Melanocyte of skin (primary cell): ENCODE results near the gene TPP1. TPM values are rescaled to one million over a fixed set of nuclear protein-coding genes. Genes with fewer than 3 reads are reported as not detected.

Experiments
- total RNA-seq, 2 donors: library from RNA; depleted of rRNA; stranded (reverse); fragments of >200 nt; gene quantifications; 2 replicates each; pipeline ENCODE4 v1.2.3, GENCODE V29; 2012

TPP1 gene
- 100 to 1,000 TPM; 213 to 236 TPM for total RNA-seq

GRCh38 chr11:6619004-6619745 lies at the start of gene TPP1:
Gene TPP1 (minus strand): TSS chr11:6619422. CDS start chr11:6619400, 22 bp downstream.

GRCh38 chr11:6655790-6656583 lies 36.8 kb upstream of the TPP1 start, which contains the start of gene DCHS1:
Gene DCHS1 (minus strand): TSS chr11:6655809. CDS start chr11:6641613, 14,196 bp downstream.

GRCh38 chr11:6612213-6613041 lies 6.8 kb downstream of the TPP1 start, which contains the start of gene TAF10:
Gene TAF10 (minus strand): TSS chr11:6612216. CDS start chr11:6612189, 27 bp downstream.

GRCh38 chr11:6603287-6604080 lies 15.7 kb downstream of the TPP1 start, which contains the start of the genes ILK and RRP8:
Gene ILK (plus strand): TSS chr11:6603774. CDS start chr11:6604272, 498 bp downstream.
Gene RRP8 (minus strand): TSS chr11:6603616. CDS start chr11:6603502, 114 bp downstream.

Other genes with a start within 250 kb of the TPP1 start
- 10 to 100 TPM; 36.3 to 68.8 TPM for gene SMPD1, start 228.9 kb downstream of the TPP1 start, total RNA-seq
- 10 to 100 TPM; 54.0 to 85.6 TPM for gene APBB1, start 200.3 kb downstream of the TPP1 start, total RNA-seq
- gene HPX, start 178.4 kb downstream of the TPP1 start, total RNA-seq: 1 to 10 TPM in 1 of 2 donors, under 1 TPM in 1; 0.34 to 1.3 TPM
- 10 to 100 TPM; 29.3 to 31.3 TPM for gene TRIM3, start 145.5 kb downstream of the TPP1 start, total RNA-seq
- gene ARFIP2, start 138.1 kb downstream of the TPP1 start, total RNA-seq: 10 to 100 TPM; 60.6 to 60.9 TPM
- 10 to 100 TPM; 59.5 to 65.9 TPM for gene TIMM10B, start 137.9 kb downstream of the TPP1 start, total RNA-seq
- gene DNHD1, start 122.1 kb downstream of the TPP1 start, total RNA-seq: 10 to 100 TPM in 1 of 2 donors, 1 to 10 TPM in 1; 8.7 to 13.1 TPM
- 10 to 100 TPM; 12.7 to 14.0 TPM for gene RRP8, start 15.8 kb downstream of the TPP1 start, total RNA-seq
- 100 to 1,000 TPM; 151 to 152 TPM for gene ILK, start 15.6 kb downstream of the TPP1 start, total RNA-seq
- 10 to 100 TPM; 21.7 to 39.6 TPM for gene TAF10, start 7.2 kb downstream of the TPP1 start, total RNA-seq
- 1 to 10 TPM; 1.0 to 4.0 TPM for gene DCHS1, start 36.4 kb upstream of the TPP1 start, total RNA-seq
- 10 to 100 TPM; 37.9 to 84.6 TPM for gene MRPL17, start 63.9 kb upstream of the TPP1 start, total RNA-seq
- gene OR2AG2, start 152.6 kb upstream of the TPP1 start, total RNA-seq: under 1 TPM; 0.34 to 1.00 TPM
- gene OR2AG1, start 163.6 kb upstream of the TPP1 start, total RNA-seq: not detected
- gene OR6A2, start 180.3 kb upstream of the TPP1 start, total RNA-seq: under 1 TPM; 0.33 to 0.69 TPM
- not detected for gene OR10A5, start 226.3 kb upstream of the TPP1 start, total RNA-seq
- gene OR10A2, start 243.6 kb upstream of the TPP1 start, total RNA-seq: not detected